ENCODE data around the gene B4GALNT4.
A peak's percentile ranks its signal among the peaks of the same experiment; 100 is the strongest.
"Not testable (repeated sequence)": the region's sequence is repeated elsewhere in the genome, so short reads cannot be mapped to it uniquely, and the experiment has no call there.

The B4GALNT4 gene

DNA sequence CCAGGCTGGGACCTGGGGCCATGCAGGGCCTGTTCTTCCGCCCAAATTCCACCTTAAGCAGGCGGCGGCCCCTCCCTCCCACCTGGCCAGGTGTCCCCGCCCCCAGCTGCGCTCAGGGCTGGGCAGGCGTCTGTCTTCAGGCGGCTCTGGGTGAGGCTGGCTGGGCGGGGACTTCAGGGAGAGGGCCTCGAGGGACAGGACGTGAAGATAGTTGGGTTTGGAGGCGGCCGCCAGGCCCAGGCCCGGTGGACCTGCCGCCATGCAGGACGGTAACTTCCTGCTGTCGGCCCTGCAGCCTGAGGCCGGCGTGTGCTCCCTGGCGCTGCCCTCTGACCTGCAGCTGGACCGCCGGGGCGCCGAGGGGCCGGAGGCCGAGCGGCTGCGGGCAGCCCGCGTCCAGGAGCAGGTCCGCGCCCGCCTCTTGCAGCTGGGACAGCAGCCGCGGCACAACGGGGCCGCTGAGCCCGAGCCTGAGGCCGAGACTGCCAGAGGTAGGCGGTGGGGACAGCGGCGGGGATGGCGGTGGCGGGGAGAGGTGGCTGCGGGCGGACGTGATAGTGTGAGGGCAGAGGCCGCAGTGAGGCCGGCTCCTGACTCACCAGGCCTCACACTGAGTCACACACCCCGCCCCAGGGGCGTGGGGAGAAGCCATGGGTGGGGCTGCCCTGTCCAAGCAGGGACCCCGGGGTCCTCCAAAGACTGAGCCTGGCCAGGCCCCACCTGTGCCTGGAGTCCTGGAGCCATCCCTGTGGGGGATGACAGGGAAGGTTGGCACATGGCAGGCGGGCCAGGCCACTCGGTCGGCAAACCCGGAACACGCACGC lies 24.9 kb downstream of the B4GALNT4 start, which contains the start of gene PKP3:
PKP3 (plus strand) TSS at position 176 of the 824 bp plus-strand sequence; CDS start at position 260, 84 bp downstream.
- DNase-seq = peak; percentile 77

DNA sequence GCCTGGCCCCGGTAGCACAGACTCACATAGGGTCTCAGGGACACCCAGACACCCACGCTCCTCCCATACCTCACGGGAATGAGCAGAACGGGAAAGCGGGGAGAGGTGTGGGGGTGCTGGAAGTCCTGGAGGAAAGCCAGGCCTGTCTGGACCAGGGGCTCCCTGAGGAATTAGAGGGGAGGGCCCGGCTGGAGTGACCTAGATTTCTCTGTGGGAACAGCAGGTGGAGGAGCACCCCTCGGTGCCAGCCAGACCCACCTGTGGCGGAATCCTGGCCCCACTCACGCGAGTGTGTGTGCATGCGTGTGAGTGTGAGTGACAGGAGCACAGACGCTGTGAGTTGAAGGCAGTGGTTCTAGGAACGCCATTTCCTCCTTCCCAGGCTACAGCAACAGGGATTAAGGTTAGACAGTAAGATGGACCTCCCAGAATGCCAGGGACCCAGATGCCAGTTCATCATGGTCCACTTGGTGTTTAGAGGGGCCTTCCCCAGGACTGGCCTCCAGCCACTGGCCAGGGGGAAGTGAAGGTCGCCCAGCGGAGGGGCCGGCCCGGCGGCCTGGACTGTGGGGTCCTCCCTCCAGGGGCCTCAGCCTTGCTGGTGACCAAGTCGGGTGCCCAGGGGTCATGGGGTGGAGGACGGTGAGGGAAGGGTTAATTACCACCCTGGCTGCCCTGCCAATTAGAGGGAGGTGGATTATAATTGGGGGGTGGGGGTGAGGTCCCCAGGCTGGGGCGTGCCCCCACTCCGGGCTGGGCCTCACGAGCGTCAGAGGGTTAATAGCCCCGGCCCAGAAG lies 25.8 kb downstream of the B4GALNT4 start:
- no peak for DNase-seq

DNA sequence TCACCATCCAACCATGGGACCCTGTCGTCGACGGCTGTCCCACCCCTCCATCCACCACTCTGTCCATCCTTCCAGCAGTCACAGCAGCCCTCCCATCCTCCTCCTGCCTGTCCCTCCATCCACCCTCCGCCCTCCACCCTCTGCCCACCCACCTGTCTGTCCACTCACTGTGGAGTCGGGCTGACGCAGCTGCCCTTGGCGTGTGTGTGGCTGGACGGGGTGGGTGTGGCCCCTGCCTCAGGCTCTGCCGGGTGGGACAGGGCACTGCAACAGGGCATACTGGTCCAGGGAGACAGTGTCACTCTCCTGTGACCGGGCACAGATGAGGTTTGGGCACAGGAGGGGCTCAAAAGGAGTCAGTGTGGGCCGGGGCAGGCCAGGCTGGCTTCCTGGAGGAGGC lies 26.6 kb downstream of the B4GALNT4 start:
- no peak for DNase-seq

DNA sequence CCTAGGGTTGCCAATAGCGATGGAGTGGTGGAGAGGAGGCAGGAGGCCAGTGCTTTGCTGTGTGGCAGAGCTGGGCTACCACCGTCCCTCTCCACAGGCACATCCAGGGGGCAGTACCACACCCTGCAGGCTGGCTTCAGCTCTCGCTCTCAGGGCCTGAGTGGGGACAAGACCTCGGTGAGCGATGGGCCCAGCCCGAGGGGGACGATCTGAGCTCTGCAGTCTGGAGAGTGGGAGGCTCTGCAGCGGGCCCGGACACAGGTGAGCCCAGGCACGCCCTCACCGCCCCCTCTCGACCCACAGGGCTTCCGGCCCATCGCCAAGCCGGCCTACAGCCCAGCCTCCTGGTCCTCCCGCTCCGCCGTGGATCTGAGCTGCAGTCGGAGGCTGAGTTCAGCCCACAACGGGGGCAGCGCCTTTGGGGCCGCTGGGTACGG lies 27.2 kb downstream of the B4GALNT4 start:
- no peak for DNase-seq

DNA sequence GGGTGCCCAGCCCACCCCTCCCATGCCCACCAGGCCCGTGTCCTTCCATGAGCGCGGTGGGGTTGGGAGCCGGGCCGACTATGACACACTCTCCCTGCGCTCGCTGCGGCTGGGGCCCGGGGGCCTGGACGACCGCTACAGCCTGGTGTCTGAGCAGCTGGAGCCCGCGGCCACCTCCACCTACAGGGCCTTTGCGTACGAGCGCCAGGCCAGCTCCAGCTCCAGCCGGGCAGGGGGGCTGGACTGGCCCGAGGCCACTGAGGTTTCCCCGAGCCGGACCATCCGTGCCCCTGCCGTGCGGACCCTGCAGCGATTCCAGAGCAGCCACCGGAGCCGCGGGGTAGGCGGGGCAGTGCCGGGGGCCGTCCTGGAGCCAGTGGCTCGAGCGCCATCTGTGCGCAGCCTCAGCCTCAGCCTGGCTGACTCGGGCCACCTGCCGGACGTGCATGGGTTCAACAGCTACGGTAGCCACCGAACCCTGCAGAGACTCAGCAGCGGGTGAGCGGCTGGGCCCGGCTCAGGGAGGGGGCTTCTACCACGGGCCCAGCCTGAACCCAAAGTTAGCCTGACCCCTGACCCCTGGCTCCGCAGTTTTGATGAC lies 27.7 kb downstream of the B4GALNT4 start:
- no peak for DNase-seq

DNA sequence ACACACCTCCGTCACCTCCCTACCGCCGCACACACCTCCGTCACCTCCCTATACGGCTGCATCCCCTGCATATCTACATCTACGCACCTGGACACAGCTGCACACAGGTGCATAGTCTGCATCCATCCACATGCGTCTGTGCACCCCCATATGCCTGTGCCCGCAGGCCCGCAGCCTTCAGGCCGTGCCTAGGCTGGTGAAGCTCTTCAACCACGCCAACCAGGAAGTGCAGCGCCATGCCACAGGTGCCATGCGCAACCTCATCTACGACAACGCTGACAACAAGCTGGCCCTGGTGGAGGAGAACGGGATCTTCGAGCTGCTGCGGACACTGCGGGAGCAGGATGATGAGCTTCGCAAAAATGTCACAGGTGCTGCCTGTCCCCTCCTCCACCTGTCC lies 29.5 kb downstream of the B4GALNT4 start:
- DNase-seq = no peak

DNA sequence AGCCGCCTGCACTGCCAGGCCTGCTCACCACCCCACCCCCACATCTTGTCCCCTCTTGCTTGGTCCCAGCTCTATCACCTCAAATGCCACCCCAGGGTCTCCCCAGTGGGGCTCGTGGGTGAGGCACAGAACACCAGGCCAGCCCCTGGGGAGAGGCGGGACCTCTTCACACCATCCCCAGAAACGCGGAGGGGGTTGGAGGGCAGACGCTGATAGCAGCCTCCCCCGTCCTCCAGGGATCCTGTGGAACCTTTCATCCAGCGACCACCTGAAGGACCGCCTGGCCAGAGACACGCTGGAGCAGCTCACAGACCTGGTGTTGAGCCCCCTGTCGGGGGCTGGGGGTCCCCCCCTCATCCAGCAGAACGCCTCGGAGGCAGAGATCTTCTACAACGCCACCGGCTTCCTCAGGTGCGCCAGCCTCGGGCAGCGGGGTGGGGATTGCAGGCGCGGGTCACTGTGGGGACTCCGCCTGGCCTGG lies 30.5 kb downstream of the B4GALNT4 start:
- no peak for DNase-seq

DNA sequence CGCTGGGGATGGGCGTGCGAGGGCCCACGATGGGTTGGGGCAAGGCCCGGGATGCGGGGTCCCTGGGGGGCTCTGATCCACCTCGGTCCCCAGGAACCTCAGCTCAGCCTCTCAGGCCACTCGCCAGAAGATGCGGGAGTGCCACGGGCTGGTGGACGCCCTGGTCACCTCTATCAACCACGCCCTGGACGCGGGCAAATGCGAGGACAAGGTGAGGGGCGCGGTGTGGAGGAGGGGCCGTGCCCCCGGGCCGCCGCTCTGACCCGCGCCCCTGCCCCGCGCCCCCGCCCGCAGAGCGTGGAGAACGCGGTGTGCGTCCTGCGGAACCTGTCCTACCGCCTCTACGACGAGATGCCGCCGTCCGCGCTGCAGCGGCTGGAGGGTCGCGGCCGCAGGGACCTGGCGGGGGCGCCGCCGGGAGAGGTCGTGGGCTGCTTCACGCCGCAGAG lies 31.0 kb downstream of the B4GALNT4 start:
- no peak for DNase-seq

DNA sequence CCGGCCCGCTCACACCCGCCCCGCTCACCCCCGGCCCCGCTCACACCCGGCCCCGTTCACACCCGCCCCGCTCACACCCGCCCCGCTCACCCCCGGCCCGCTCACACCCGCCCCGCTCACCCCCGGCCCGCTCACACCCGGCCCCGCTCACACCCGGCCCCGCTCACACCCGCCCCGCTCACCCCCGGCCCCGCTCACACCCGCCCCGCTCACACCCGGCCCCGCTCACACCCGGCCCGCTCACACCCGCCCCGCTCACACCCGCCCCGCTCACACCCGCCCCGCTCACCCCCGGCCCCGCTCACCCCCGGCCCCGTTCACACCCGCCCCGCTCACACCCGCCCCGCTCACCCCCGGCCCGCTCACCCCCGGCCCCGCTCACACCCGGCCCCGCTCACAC lies 31.9 kb downstream of the B4GALNT4 start:
- not testable (repeated sequence) for DNase-seq

DNA sequence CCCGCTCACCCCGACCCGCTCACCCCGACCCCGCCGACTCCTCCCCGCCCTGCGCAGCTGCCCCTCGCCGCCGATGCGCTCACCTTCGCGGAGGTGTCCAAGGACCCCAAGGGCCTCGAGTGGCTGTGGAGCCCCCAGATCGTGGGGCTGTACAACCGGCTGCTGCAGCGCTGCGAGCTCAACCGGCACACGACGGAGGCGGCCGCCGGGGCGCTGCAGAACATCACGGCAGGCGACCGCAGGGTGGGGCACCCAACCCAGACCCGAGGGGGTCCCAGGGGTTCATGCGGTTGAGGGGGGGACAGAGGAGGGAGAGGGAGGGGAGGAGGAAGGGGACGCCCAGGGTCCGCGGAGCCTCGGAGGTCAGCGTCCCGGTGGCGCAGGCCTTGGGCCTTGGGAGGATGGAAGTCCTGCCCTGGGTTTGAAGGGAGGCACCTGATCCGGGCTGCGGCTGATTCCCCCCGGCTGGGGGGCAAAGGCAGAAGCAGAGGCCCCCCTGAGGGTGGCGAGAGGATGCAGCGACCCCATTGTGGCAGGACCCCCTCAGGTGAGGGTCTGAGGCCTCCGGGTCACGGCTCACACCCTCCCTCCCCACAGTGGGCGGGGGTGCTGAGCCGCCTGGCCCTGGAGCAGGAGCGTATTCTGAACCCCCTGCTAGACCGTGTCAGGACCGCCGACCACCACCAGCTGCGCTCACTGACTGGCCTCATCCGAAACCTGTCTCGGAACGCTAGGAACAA lies 33.9 kb downstream of the B4GALNT4 start:
- no peak for DNase-seq

DNA sequence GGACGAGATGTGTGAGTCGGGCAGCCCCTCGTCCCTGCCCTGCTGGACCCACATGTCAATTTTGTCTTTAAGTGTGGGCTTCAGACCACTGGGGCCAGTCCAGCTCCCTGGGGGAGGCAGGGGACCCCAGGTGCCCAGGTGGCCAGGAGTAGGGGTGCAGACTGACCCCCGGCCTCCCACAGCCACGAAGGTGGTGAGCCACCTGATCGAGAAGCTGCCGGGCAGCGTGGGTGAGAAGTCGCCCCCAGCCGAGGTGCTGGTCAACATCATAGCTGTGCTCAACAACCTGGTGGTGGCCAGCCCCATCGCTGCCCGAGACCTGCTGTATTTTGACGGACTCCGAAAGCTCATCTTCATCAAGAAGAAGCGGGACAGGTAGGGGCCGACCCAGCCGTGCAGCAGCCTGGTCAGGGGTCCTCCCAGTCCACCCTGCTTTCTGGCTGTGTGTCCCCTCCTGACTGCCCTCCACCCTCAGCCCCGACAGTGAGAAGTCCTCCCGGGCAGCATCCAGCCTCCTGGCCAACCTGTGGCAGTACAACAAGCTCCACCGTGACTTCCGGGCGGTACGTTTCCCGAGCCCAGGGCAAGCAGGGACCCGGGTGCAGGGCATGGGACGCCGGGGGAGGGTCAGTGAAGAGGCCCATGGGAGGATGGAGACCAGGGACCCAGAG lies 34.6 kb downstream of the B4GALNT4 start:
- DNase-seq = no peak

DNA sequence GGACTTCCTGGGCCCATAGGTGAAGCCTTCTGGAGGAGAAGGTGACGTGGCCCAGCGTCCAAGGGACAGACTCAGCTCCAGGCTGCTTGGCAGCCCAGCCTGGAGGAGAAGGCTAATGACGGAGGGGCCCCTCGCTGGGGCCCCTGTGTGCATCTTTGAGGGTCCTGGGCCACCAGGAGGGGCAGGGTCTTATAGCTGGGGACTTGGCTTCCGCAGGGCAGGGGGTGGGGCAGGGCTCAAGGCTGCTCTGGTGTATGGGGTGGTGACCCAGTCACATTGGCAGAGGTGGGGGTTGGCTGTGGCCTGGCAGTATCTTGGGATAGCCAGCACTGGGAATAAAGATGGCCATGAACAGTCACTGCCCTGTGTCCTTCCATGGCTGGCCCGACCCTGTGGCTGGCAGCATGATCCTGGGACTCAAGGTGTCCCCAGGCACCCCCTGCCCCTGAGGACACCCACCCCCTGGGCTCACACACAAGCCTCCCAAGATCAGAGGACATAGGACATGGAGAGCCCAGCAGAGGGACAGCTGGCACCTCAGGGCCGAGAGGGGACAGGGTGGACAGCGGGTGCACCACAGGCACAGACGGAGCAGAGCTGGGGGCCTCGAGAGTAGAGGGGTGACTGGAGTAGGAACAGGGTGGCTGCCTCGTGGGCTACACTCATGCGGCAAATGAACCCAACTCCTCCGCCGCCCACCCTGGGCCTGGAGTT lies 35.4 kb downstream of the B4GALNT4 start:
- DNase-seq = no peak

DNA sequence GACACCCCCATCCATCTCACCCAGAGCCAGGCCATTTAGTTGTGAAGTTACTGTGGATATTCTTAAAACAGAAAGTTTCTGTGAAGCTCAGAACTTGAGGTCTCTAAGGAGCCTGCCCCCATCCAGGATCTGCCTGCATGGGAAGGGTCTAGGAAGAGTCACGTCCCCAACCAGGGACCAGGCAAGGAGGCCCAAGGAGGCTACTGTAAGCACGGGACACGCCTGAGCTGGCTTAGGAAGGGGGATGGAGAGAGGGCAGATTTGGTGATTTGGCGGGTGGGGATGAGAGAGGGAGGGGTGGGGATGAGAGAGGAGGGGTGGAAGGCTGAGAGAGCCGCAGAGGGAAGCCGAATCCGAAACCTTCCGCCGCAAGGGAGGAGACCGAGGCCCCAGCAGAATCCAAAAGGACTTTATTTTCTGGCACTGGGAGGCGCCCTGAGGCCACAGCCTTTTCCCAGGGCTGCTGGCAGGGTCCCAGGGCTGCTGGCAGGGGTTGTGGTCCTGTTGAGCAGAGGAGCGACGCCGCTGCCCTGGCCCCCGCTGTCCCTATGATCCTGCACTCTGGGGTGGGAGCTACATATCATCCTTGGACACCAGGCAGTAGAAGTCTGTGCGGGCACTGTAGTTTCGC lies 36.1 kb downstream of the B4GALNT4 start:
- no peak for DNase-seq

DNA sequence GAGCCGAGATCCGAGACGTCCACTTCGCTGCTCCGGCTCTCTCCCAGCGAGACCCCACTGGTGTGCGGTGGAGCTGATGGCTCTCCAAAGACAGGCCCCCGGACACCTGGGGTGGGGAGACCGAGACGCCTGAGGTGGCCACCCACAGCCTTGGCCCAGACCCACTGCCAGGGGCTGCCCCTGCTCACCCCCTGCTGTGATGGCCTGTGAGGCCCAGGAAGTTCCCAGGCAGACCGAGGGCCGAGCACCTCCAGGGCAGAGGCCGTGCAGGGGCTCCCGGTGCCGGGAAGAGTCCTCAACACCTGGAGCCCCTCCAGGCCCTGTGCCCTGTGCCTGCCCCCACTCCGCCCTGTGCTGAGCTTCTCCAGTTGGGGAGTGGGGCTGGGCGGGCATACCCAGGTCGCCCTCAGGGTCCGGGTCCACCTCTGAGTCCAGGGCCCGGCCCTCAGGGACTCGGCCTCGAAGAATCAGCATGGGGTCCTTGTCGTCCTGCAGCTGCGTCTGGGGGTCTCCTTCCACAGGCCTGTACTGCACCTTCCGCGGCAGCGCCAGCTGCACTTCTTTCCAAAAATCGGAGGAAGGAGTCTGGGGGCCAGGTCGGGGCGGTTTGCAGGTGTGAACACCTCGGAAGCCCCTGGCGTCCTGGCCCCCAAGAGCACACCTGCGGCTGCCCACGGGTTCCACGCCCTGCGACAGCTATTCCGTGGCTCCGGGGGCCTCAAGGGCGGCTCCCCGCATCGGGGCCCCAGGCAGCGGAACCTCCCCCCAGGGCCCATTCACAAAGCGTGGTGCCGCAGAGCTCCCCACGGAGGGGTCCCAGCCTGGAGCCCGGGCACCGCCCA lies 36.9 kb downstream of the B4GALNT4 start:
- no peak for DNase-seq

DNA sequence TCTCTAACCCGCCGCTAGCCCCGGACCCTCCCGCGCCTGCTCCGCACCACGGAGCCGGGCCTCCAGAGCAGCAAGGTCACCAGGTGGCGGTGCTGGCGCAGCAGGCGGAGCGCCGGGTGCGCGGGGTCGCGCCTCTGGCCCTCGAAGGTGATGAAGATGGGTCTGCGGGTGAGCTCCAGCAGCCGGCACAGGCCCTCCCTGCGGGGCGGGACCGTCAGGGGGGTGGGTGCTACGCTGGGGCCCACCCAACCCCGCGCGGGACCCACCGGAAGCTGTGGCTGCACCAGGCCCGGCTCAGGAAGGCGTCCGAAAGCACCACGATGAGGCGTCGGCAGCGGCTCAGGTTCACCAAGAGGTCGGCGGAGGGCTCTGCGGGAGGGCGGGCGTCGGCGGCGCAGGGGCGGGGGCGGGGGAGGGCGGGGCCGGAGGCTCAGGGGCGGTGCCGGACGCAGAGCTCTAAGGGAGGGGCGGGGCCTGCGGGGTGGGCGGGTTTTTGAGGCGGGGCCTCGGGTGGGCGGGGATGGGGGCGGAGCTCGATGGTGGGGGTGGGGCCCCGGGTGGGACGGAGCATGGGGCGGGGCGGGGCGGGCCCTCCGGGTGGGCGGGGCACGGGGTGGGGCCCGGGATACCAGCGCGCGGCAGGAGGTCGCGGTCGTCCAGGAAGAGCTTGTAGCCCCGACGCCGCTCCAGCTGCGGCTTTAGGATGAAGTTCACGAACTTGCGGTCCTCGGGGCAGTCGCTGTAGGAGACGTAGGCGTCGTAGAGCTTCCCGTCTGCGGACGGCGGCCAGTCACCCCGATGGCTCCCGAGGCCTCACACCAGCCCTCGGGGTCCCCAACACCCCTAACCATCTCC lies 37.7 kb downstream of the B4GALNT4 start:
- peak; percentile 67 for DNase-seq

DNA sequence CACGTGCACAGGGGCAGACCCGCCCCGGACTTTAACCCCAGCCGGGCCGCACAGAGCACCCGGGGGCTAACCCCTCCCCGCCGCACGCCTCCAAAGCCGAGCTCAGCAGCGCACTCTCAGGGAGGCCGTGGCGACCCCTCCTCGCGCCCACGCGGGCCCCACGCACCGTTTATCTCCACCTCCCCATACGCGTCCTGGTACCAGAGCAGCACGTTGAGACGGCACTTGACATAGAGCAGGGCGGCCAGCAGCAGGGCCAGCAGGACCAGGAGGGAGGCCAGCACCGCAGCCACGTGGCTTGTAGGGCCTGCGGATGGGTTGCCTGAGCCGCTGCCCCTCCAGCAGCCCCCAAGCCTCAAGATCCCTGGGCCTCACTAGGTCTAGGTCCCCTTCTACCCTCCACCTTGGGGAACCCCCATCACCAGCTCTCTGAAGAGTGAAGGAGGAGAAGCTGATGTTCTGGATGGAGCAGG lies 38.4 kb downstream of the B4GALNT4 start:
- no peak for DNase-seq

DNA sequence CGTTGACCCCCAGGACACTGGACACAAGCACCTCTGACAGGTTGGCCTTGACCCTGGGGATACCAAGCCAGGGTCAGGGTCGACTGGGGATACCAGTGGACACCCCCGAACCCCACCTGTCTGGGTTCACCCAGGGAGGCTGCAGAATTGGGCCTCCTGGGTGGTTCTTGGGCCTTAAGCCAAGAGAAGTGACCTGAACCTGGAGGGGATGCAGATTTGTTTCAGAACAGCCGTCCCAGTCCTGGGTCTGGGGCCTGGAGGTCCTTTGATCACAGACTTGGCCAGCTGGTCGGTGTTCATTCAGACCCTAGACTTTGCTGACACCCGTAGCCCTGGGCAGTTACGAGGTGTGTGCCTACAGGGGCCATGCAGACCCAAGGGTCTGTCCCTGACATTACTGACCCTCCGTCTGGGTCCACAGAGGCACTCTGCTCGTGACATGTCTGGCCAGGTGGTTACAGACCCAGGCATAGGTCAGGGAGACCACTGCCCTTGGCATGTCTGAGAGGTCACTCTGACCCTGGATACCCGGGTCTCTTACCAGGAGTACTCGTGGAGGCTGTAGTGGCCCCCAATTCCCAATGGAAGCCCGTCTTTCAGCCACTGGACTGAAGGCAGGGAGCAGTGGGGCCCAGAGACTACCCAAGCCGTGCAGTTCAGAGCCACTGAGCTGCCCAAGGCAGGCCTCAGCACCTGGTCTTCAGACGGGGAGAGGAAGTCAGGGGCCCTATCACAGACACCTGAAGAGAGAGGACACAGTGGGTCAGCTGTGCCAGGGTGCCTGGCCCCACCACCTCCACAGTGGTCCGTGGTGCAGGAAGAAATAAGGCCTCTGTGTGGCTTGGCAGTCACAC lies 39.1 kb downstream of the B4GALNT4 start:
- DNase-seq = no peak

Measured in NCI-H2029 (cell line).